ENCODE results near the gene RPL36.
A peak's percentile ranks its signal among the peaks of the same experiment; 100 is the strongest.

Gene RPL36

GRCh38 chr19:5691822-5692722, 2.0 kb downstream of the RPL36 start:
- Histone ChIP-seq H3K4me1 (ENCODE audit: insufficient read depth, insufficient read length) (peaks cover 30% of the 10 kb centered on the region), H3K27me3 (ENCODE audit: insufficient read depth, insufficient read length) (no peaks in the 10 kb centered on the region), H3K9me3 (ENCODE audit: insufficient read depth, low read length) (no peaks in the 10 kb centered on the region), H3K9ac (ENCODE audit: insufficient read length, low read depth) (peak overlapping the region; percentile 99), H3K4me3 (ENCODE audit: insufficient read length, low read depth) (peak overlapping the region; percentile 100), H3K36me3 (ENCODE audit: insufficient read depth, insufficient read length, low read length) (peaks cover 69% of the 10 kb centered on the region)
- DNase-seq (ENCODE audit: low read depth, low spot score) = no peak
- no peak for TF ChIP-seq YY1 (IDR thresholded peaks at IDR 0.05; ENCODE audit: insufficient read depth, insufficient read length)
- no peak for TF ChIP-seq SUZ12 (IDR thresholded peaks at IDR 0.05; ENCODE audit: extremely low read depth, insufficient read depth, insufficient read length)
- no peak for TF ChIP-seq ZNF274 (IDR thresholded peaks at IDR 0.05; ENCODE audit: low read depth, low read length)

GRCh38 chr19:5692723-5693194, 2.7 kb downstream of the RPL36 start:
- Histone ChIP-seq H3K27me3 (ENCODE audit: insufficient read depth, insufficient read length) (no peaks in the 10 kb centered on the region), H3K4me1 (ENCODE audit: insufficient read depth, insufficient read length) (peaks cover 26% of the 10 kb centered on the region), H3K36me3 (ENCODE audit: insufficient read depth, insufficient read length, low read length) (peaks cover 73% of the 10 kb centered on the region), H3K9me3 (ENCODE audit: insufficient read depth, low read length) (no peaks in the 10 kb centered on the region), H3K4me3 (ENCODE audit: insufficient read length, low read depth) (no peak overlapping the region), H3K9ac (ENCODE audit: insufficient read length, low read depth) (peak overlapping the region; percentile 99)
- no peak for TF ChIP-seq YY1 (IDR thresholded peaks at IDR 0.05; ENCODE audit: insufficient read depth, insufficient read length)
- TF ChIP-seq SUZ12 (IDR thresholded peaks at IDR 0.05; ENCODE audit: extremely low read depth, insufficient read depth, insufficient read length) = no peak
- no peak for TF ChIP-seq ZNF274 (IDR thresholded peaks at IDR 0.05; ENCODE audit: low read depth, low read length)
- no peak for DNase-seq (ENCODE audit: low read depth, low spot score)

DNA sequence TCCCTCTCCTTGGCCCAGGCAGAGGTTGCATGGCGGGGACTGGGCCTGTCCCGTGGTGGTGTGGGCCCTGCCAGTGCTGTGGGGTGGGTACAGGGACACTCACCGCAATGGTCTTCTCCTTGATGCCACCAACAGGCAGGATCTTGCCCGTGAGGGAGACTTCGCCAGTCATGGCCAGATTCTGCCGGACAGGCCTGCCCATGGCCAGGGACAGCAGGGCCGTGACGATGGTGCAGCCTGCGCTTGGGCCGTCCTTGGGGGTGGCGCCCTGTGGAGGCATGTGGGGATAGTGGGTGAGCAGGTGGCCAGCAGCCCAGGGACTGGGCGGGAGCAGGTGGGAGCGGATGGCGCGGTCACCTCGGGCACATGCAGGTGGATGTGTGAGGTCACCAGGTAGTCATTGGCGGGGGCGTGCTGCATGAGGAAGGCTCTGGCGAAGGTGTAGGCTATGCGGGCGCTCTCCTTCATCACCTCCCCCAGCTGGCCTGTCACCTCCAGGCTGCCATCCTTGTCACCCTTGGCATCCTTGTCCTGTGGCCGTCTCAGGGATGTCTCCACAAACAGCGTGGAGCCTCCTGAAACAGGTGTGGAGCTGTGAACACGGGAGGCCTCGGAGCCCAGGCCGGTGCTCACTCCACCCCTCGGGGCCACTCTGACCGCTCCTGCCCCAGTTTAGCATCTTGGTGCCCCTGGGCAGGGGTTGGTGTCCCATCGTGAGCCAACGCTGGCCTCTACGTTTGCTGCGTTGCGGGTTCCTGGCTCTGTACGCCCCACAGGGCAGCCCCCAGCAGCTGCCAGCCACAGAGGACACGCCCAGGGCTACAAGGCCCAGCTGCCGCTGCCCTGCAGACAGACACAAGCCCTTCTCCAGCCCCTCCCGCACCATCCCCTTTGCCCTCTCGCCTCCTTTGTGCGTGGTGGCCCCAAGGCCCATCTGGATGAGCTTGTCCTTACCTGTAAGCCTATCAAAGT, 3.4 kb downstream of the RPL36 start:
- no peak overlapping the region for H3K9ac ChIP-seq (ENCODE audit: insufficient read length, low read depth)
- H3K36me3 ChIP-seq (ENCODE audit: insufficient read depth, insufficient read length, low read length) = peaks cover 78% of the 10 kb centered on the region
- no peaks in the 10 kb centered on the region for H3K27me3 ChIP-seq (ENCODE audit: insufficient read depth, insufficient read length)
- no peak for TF ChIP-seq SUZ12 (IDR thresholded peaks at IDR 0.05; ENCODE audit: extremely low read depth, insufficient read depth, insufficient read length)
- no peak for TF ChIP-seq YY1 (IDR thresholded peaks at IDR 0.05; ENCODE audit: insufficient read depth, insufficient read length)
- TF ChIP-seq ZNF274 (IDR thresholded peaks at IDR 0.05; ENCODE audit: low read depth, low read length) = no peak
- H3K4me1 ChIP-seq (ENCODE audit: insufficient read depth, insufficient read length) = peaks cover 25% of the 10 kb centered on the region
- no peaks in the 10 kb centered on the region for H3K9me3 ChIP-seq (ENCODE audit: insufficient read depth, low read length)
- no peak overlapping the region for H3K4me3 ChIP-seq (ENCODE audit: insufficient read length, low read depth)
- DNase-seq (ENCODE audit: low read depth, low spot score) = no peak

- peaks cover 25% of the 10 kb centered on the region for H3K4me1 ChIP-seq (ENCODE audit: insufficient read depth, insufficient read length)
- no peak for TF ChIP-seq ZNF274 (IDR thresholded peaks at IDR 0.05; ENCODE audit: low read depth, low read length)
- no peak for TF ChIP-seq SUZ12 (IDR thresholded peaks at IDR 0.05; ENCODE audit: extremely low read depth, insufficient read depth, insufficient read length)
- TF ChIP-seq YY1 (IDR thresholded peaks at IDR 0.05; ENCODE audit: insufficient read depth, insufficient read length) = no peak
- H3K36me3 ChIP-seq (ENCODE audit: insufficient read depth, insufficient read length, low read length) = peaks cover 87% of the 10 kb centered on the region
- H3K4me3 ChIP-seq (ENCODE audit: insufficient read length, low read depth) = no peak overlapping the region
- H3K9ac ChIP-seq (ENCODE audit: insufficient read length, low read depth) = no peak overlapping the region
- H3K27me3 ChIP-seq (ENCODE audit: insufficient read depth, insufficient read length) = no peaks in the 10 kb centered on the region
- H3K9me3 ChIP-seq (ENCODE audit: insufficient read depth, low read length) = no peaks in the 10 kb centered on the region
- no peak for DNase-seq (ENCODE audit: low read depth, low spot score)
Observed at GRCh38 chr19:5694167-5694955, 4.3 kb downstream of the RPL36 start.

- Histone ChIP-seq H3K9me3 (ENCODE audit: insufficient read depth, low read length) (no peaks in the 10 kb centered on the region), H3K4me1 (ENCODE audit: insufficient read depth, insufficient read length) (peaks cover 25% of the 10 kb centered on the region), H3K9ac (ENCODE audit: insufficient read length, low read depth) (no peak overlapping the region), H3K27me3 (ENCODE audit: insufficient read depth, insufficient read length) (no peaks in the 10 kb centered on the region), H3K4me3 (ENCODE audit: insufficient read length, low read depth) (no peak overlapping the region), H3K36me3 (ENCODE audit: insufficient read depth, insufficient read length, low read length) (peaks cover 94% of the 10 kb centered on the region)
- DNase-seq (ENCODE audit: low read depth, low spot score) = no peak
- no peak for TF ChIP-seq YY1 (IDR thresholded peaks at IDR 0.05; ENCODE audit: insufficient read depth, insufficient read length)
- TF ChIP-seq ZNF274 (IDR thresholded peaks at IDR 0.05; ENCODE audit: low read depth, low read length) = no peak
- no peak for TF ChIP-seq SUZ12 (IDR thresholded peaks at IDR 0.05; ENCODE audit: extremely low read depth, insufficient read depth, insufficient read length)
Observed at GRCh38 chr19:5694956-5695648, 5.0 kb downstream of the RPL36 start.

DNA sequence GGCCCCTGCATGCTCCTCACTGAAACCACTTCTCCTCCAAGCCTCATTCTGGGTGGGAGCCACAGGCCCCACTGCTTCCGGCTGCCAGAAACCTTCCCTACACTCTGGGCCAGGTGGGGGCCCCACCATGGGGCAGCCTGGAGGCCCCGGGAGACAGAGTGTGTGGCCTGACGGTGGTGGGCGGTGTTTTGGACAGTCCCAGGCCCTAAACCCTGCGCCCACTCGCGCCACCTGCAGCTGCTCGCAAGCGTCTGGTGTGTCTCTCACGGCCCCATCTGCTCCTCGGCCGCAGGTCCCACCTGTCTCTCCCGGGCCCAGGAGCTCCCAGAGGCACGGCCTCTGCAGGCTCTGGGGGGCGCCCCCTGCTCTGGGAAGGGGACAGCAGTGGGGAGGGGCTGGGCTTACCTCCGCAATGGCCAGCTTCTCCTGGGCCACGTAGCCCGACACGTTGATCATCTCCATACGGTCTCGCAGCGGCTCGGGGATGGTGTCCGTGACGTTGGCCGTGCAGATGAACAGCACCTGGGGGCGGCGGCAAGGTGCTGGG, 5.6 kb downstream of the RPL36 start:
- no peak overlapping the region for H3K9ac ChIP-seq (ENCODE audit: insufficient read length, low read depth)
- H3K4me3 ChIP-seq (ENCODE audit: insufficient read length, low read depth) = no peak overlapping the region
- no peak for DNase-seq (ENCODE audit: low read depth, low spot score)
- TF ChIP-seq ZNF274 (IDR thresholded peaks at IDR 0.05; ENCODE audit: low read depth, low read length) = no peak
- TF ChIP-seq SUZ12 (IDR thresholded peaks at IDR 0.05; ENCODE audit: extremely low read depth, insufficient read depth, insufficient read length) = no peak
- no peak for TF ChIP-seq YY1 (IDR thresholded peaks at IDR 0.05; ENCODE audit: insufficient read depth, insufficient read length)
- H3K4me1 ChIP-seq (ENCODE audit: insufficient read depth, insufficient read length) = peaks cover 25% of the 10 kb centered on the region
- peaks cover 94% of the 10 kb centered on the region for H3K36me3 ChIP-seq (ENCODE audit: insufficient read depth, insufficient read length, low read length)
- H3K27me3 ChIP-seq (ENCODE audit: insufficient read depth, insufficient read length) = no peaks in the 10 kb centered on the region
- H3K9me3 ChIP-seq (ENCODE audit: insufficient read depth, low read length) = peaks cover under 1% of the 10 kb centered on the region; the same call in 1 of the 2 replicates
